Natural killer cell (primary cell): ENCODE data around the gene POLR3E. TPM values are rescaled to one million over a fixed set of nuclear protein-coding genes. Genes with fewer than 3 reads are reported as not detected.

Experiments
- ATAC-seq, 3 donors: fragments of 150-1000 bp in 2 of 3; fragments of 200-7000 bp in 1 of 3; cut with Tn5 transposase; 1 replicate in 1 of 3; 2 replicates in 2 of 3; pipeline ENCODE4 v1.10.0; 2021; ENCODE audit warnings: mild to moderate bottlenecking in 2 of 3, moderate library complexity in 2 of 3
- DNase-seq, 2 donors: peaks; one replicate each; pipeline versions ENCODE4 v3.0.0 to v3.0.0-alpha.2; 2013 to 2021; ENCODE audit warnings: mixed read lengths in 1 of 2
- H3K27ac ChIP-seq: one replicate; pipeline ENCODE4 v1.5.1; 2013; ENCODE audit warnings: mild to moderate bottlenecking, low read length
- H3K27me3 ChIP-seq: one replicate; pipeline ENCODE4 v1.6.1; 2013; ENCODE audit warnings: low read length; ENCODE audit not compliant: control insufficient read depth, insufficient read depth
- H3K36me3 ChIP-seq: one replicate; pipeline ENCODE4 v1.6.1; 2013; ENCODE audit warnings: low read length; ENCODE audit not compliant: control insufficient read depth, insufficient read depth
- H3K4me1 ChIP-seq: one replicate; pipeline ENCODE4 v1.6.1; 2013; ENCODE audit warnings: low read length; ENCODE audit not compliant: control insufficient read depth, insufficient read depth
- H3K4me3 ChIP-seq: one replicate; pipeline ENCODE4 v1.5.1; 2013; ENCODE audit warnings: low read length
- H3K9me3 ChIP-seq: one replicate; pipeline ENCODE4 v1.6.1; 2013; ENCODE audit warnings: low read length; ENCODE audit not compliant: control insufficient read depth, insufficient read depth
- H3K27ac Mint-ChIP-seq, 2 donors: one replicate each; pipeline ENCODE4 v1.8.0; 2022; ENCODE audit warnings: mild to moderate bottlenecking in 2 of 2, mixed read lengths in 2 of 2, moderate library complexity in 1 of 2
- H3K27me3 Mint-ChIP-seq, 2 donors: one replicate each; pipeline ENCODE4 v1.8.0; 2022; ENCODE audit warnings: low read depth in 2 of 2, mixed read lengths in 2 of 2
- H3K36me3 Mint-ChIP-seq: one replicate; pipeline ENCODE4 v1.8.0; 2022; ENCODE audit warnings: mixed read lengths
- H3K4me1 Mint-ChIP-seq, 2 donors: one replicate each; pipeline ENCODE4 v1.8.0; 2022; ENCODE audit warnings: mixed read lengths in 2 of 2
- H3K4me3 Mint-ChIP-seq: one replicate; pipeline ENCODE4 v1.8.0; 2022; ENCODE audit warnings: mild to moderate bottlenecking, moderate library complexity, mixed read lengths
- H3K9me3 Mint-ChIP-seq, 2 donors: one replicate each; pipeline ENCODE4 v1.8.0; 2022; ENCODE audit warnings: mixed read lengths in 2 of 2
- CTCF ChIP-seq: fragments of 200-600 bp; IDR thresholded peaks from one replicate; pipeline ENCODE4 v1.8.0; 2022; ENCODE audit warnings: antibody characterized with exemption
- WGBS: methylation state at CpG from one replicate; pipeline ENCODE4 v1.1.7; 2013; ENCODE audit warnings: missing lambda C conversion rate; ENCODE audit not compliant: insufficient coverage; 5-methylcytosine and 5-hydroxymethylcytosine counted together
- intact Hi-C: fragments of 100-400 bp; cut with micrococcal nuclease; formaldehyde crosslinking; loops from one replicate; pipeline ENCODE4 v1.14.2; 2022
- total RNA-seq, 4 donors: library from RNA; stranded (reverse); fragments of 120-200 nt in 1 of 4; gene quantifications; one replicate each; pipeline versions ENCODE4 v1.2.3 to v1.2.4, GENCODE V29; 2013 to 2022

POLR3E gene
- total RNA-seq, 3 donors from 2014 or later (not counting 1 experiment from before 2014, with no cell fraction given): 95.0 to 116 (median 104) TPM

DNA sequence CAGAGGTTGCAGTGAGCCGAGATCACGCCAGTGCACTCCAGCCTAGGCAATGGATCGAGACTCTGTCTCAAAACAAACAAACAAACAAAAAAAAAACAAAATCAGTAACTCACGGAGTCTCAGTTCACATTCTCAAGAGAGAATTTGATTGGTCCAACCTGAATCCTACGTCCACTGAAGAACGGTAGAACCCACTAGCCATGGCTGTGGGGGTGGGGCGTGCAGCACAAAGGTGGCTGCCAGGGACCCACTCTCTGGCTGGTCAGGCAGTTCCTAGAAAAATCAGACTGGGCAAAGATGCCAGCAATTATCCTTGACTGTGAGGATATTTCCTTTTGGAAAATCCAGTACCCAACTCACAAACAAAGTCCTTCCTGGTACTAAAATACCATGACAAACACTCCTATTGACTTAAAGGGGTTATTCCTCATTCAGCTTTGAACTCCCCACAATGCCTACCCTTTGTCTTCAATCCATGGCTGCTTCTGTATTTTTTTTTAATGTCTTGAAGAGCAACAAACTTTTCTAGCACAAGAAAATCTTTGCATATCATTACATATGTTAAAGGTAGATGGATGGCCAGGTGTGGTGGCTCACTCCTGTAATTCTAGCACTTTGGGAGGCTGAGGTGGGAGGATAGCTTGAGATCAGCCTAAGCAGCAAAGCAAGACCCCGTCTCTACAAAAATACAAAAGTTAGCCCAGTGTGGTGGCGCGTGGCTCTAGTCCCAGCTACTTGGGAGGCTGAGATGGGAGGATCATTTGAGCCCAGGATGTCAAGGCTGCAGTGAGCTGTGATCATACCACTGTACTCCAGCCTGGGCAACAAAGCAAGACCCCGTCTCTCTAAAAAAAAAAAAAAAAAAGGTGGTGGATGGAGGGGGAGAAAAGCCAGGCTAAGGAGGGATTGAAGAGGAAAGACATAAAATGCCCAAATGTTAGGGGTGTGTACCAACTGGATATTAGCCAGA is 3.8 kb upstream of the POLR3E start:
- Mint-ChIP-seq H3K27me3 (no peaks in the 10 kb centered on the region), H3K4me1 (peaks cover 24% of the 10 kb centered on the region in 2 donors), H3K27ac (no peak overlapping the region), H3K4me3 (no peak overlapping the region), H3K36me3 (no peaks in the 10 kb centered on the region), H3K9me3 (no peaks in the 10 kb centered on the region)
- intact Hi-C loops: loop anchor here (10.0 kb wide), 2 partner anchors 49 to 649 kb away; no protein-coding TSS in a partner anchor
- 95% methylated on average over 11 of the region's 11 CpGs for WGBS
- Histone ChIP-seq H3K27me3 (no peaks in the 10 kb centered on the region), H3K36me3 (no peaks in the 10 kb centered on the region), H3K27ac (no peak overlapping the region), H3K4me3 (no peak overlapping the region), H3K4me1 (peaks cover 14% of the 10 kb centered on the region), H3K9me3 (no peaks in the 10 kb centered on the region)
- no peak for TF ChIP-seq CTCF
- ATAC-seq (no peak), DNase-seq (no peak)

- Mint-ChIP-seq H3K4me3 (peak overlapping the region; percentile 95), H3K27ac (peak overlapping the region; percentile 92 to 98), H3K4me1 (peaks cover 48 to 49% of the 10 kb centered on the region in 2 donors), H3K36me3 (no peaks in the 10 kb centered on the region), H3K9me3 (no peaks in the 10 kb centered on the region), H3K27me3 (no peaks in the 10 kb centered on the region)
- Histone ChIP-seq H3K9me3 (no peaks in the 10 kb centered on the region), H3K4me1 (peaks cover 33% of the 10 kb centered on the region), H3K4me3 (peak overlapping the region; percentile 41), H3K36me3 (no peaks in the 10 kb centered on the region), H3K27me3 (no peaks in the 10 kb centered on the region), H3K27ac (no peak overlapping the region)
- no peak for TF ChIP-seq CTCF
- ATAC-seq: no peak
- peak in 1 of 2 donors; percentile 25 for DNase-seq
- 4% methylated on average over 15 of the region's 17 CpGs for WGBS
- intact Hi-C loops: loop anchor here (1.0 to 10.0 kb wide), 8 partner anchors 52 to 697 kb away; partner anchors contain the start of genes EEF2K, METTL9 and PDZD9
Measured at GRCh38 chr16:22296225-22297113, 740 bp upstream of the POLR3E start.

DNA sequence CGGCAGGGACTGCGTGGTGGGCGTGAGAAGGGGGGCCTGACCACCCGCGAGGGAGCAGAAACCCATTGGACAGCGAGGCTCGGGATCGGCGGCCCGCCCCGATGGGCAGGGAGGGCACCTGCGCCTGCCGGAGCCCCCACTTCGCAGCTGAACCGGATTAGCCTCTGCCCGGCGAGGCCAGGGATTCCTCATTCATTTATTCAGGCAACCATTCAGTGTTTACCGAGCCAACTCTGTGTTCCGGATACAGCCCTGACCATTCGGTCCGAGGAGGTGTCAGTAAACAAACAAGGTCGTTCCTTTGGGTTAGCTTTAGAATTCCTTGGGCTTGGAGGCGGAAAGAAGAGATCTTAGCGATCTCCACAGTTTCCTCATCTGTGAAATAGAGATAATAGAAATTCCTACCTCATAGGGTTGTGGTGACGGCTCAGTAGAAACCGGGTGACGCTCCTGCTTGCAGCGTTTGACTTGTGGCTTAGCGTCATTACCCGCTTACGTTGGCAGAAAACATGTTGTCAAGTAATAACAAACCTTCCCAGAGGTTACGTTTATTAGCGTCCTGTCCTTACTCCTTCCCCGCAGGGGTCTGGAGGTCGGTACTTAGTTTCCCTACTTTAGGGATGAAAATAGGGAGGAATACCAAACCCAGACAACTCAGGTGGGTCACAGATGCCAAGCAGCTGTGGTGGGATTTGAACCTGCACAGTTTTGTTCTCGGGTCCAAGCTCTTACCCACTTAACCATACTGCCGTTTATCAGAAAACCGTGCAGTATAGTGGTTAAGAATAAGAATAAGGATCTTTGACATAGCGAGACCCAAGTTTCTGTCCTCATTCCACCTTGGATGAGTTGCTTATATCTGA is 893 bp downstream of the POLR3E start:
- Mint-ChIP-seq H3K4me3 (peak overlapping the region; percentile 95), H3K27me3 (no peaks in the 10 kb centered on the region), H3K36me3 (no peaks in the 10 kb centered on the region), H3K27ac (peak overlapping the region; percentile 92 to 98), H3K9me3 (no peaks in the 10 kb centered on the region), H3K4me1 (peaks cover 55 to 61% of the 10 kb centered on the region in 2 donors)
- Histone ChIP-seq H3K4me3 (peak overlapping the region; percentile 93), H3K27me3 (no peaks in the 10 kb centered on the region), H3K36me3 (peaks cover 2% of the 10 kb centered on the region), H3K4me1 (peaks cover 33% of the 10 kb centered on the region), H3K9me3 (no peaks in the 10 kb centered on the region), H3K27ac (peak overlapping the region; percentile 99)
- under 1% methylated on average over 35 of the region's 39 CpGs for WGBS
- ATAC-seq (peak; percentile 37 to 47 (median 39)), DNase-seq (peak; percentile 64 to 92)
- TF ChIP-seq CTCF: no peak
- intact Hi-C loops: loop anchor here (1.0 to 10.0 kb wide), 9 partner anchors 53 to 699 kb away; partner anchors contain the start of genes EEF2K, METTL9, PDZD9 and UQCRC2
